ENCODE measurements around the gene LRP1. TPM values are rescaled to one million over a fixed set of nuclear protein-coding genes. Genes with fewer than 3 reads are reported as not detected.

The LRP1 gene
- total and polyA plus RNA-seq, 8 donors, result 12.2 to 89.4 (median 24.1) TPM

GRCh38 chr12:57157588-57158173, 29.4 kb downstream of the LRP1 start:
- H3K36me3 ChIP-seq, result peaks cover 0 to 6% (median 0%) of the 10 kb centered on the region in 3 donors
- no peak overlapping the region for H3K4me3 ChIP-seq
- H3K27me3 ChIP-seq, result no peaks in the 10 kb centered on the region
- ATAC-seq (peak in 2 of 4 donors; percentile 38 to 58), DNase-seq (no peak), FAIRE-seq (no peak)
- TF ChIP-seq, protein P1, sequence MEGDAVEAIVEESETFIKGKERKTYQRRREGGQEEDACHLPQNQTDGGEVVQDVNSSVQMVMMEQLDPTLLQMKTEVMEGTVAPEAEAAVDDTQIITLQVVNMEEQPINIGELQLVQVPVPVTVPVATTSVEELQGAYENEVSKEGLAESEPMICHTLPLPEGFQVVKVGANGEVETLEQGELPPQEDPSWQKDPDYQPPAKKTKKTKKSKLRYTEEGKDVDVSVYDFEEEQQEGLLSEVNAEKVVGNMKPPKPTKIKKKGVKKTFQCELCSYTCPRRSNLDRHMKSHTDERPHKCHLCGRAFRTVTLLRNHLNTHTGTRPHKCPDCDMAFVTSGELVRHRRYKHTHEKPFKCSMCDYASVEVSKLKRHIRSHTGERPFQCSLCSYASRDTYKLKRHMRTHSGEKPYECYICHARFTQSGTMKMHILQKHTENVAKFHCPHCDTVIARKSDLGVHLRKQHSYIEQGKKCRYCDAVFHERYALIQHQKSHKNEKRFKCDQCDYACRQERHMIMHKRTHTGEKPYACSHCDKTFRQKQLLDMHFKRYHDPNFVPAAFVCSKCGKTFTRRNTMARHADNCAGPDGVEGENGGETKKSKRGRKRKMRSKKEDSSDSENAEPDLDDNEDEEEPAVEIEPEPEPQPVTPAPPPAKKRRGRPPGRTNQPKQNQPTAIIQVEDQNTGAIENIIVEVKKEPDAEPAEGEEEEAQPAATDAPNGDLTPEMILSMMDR (IDR thresholded peaks at IDR 0.05), result no peak
- intact Hi-C loops (cut with DNase I), result no loop called here
- H3K9me3 ChIP-seq, result no peaks in the 10 kb centered on the region
- 92 to 95% methylated on average over 5 of the region's 5 CpGs for WGBS, 2 donors
- H3K27ac ChIP-seq, result no peak overlapping the region
- H3K4me1 ChIP-seq, result no peaks in the 10 kb centered on the region

GRCh38 chr12:57158186-57158585, 29.9 kb downstream of the LRP1 start:
- TF ChIP-seq, protein P1 (IDR thresholded peaks at IDR 0.05), result no peak
- no peaks in the 10 kb centered on the region for H3K4me1 ChIP-seq

DNA sequence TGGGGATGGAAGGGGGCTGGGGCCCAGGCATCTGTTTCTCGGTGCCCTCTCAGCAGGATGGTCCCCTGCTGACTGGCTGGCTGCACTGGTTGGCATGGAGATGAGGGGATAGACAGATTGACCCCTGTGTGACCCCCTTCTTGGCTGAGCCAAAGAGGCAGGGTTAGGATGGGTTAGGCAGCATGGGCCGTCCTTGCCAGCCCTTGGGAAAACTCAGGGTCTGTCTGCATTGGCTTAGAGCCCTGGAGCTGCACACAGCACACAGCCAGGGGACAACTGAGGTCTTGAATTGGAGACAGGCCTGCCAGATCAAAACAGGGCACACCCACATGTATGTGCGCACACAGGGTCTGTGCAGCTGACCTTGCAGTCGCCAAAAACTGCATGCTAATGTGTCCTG, 30.4 kb downstream of the LRP1 start:
- DNase-seq, result no peak
- ATAC-seq, result no peak
- Histone ChIP-seq H3K9me3 (no peaks in the 10 kb centered on the region), H3K4me3 (no peak overlapping the region), H3K36me3 (peaks cover 0 to 6% (median 0%) of the 10 kb centered on the region in 3 donors), H3K27ac (no peak overlapping the region), H3K27me3 (no peaks in the 10 kb centered on the region), H3K4me1 (no peaks in the 10 kb centered on the region)
- 82 to 86% methylated on average over 4 of the region's 4 CpGs for WGBS, 2 donors
- intact Hi-C loops (cut with DNase I), result no loop called here
- FAIRE-seq, result no peak
- TF ChIP-seq, protein P1 (IDR thresholded peaks at IDR 0.05), result no peak

More at GRCh38 chr12:57158186-57158585, 29.9 kb downstream of the LRP1 start:
- FAIRE-seq (no peak), ATAC-seq (no peak), DNase-seq (peak in 1 of 6 donors; percentile 44)
- Histone ChIP-seq H3K27me3 (no peaks in the 10 kb centered on the region), H3K36me3 (peaks cover 0 to 6% (median 0%) of the 10 kb centered on the region in 3 donors), H3K9me3 (no peaks in the 10 kb centered on the region), H3K4me3 (no peak overlapping the region), H3K27ac (no peak overlapping the region)
- 83 to 88% methylated on average over 16 of the region's 16 CpGs for WGBS, 2 donors
- intact Hi-C loops (cut with DNase I), result no loop called here

GRCh38 chr12:57159311-57159710, 31.0 kb downstream of the LRP1 start:
- Histone ChIP-seq H3K27ac (no peak overlapping the region), H3K36me3 (peaks cover 0 to 5% (median 0%) of the 10 kb centered on the region in 3 donors), H3K4me3 (no peak overlapping the region), H3K4me1 (no peaks in the 10 kb centered on the region), H3K27me3 (no peaks in the 10 kb centered on the region), H3K9me3 (no peaks in the 10 kb centered on the region)
- peak in 2 of 4 donors; percentile 11 to 20 for ATAC-seq
- no peak for FAIRE-seq
- 74 to 79% methylated on average over 4 of the region's 4 CpGs for WGBS, 2 donors
- TF ChIP-seq, protein P1 (IDR thresholded peaks at IDR 0.05), result no peak
- peak in 1 of 6 donors; percentile 20 for DNase-seq
- intact Hi-C loops (cut with DNase I), result no loop called here

- no peaks in the 10 kb centered on the region for H3K4me1 ChIP-seq
- FAIRE-seq (no peak), ATAC-seq (no peak), DNase-seq (no peak)
- no peak overlapping the region for H3K4me3 ChIP-seq
- H3K36me3 ChIP-seq, result no peaks in the 10 kb centered on the region
- H3K27me3 ChIP-seq, result no peaks in the 10 kb centered on the region
- intact Hi-C loops (cut with DNase I), result no loop called here
- 81 to 82% methylated on average over 4 of the region's 4 CpGs for WGBS, 2 donors
- TF ChIP-seq, protein P1 (IDR thresholded peaks at IDR 0.05), result no peak
- H3K27ac ChIP-seq, result no peak overlapping the region
- no peaks in the 10 kb centered on the region for H3K9me3 ChIP-seq
Observed at GRCh38 chr12:57160040-57160439, 31.8 kb downstream of the LRP1 start.

Measured in pancreas (tissue), 10 donors.